ENCODE results near the gene TPRG1.

- TF ChIP-seq CTCF (IDR thresholded peaks at IDR 0.05) (no peak), POLR2A (IDR thresholded peaks at IDR 0.05) (no peak)
Measured at GRCh38 chr3:189349772-189350171, 178.0 kb downstream of the TPRG1 start.

Data from lower leg skin (tissue), 3 donors.